ENCODE measurements around the gene HSD17B4. TPM values are rescaled to one million over a fixed set of nuclear protein-coding genes. Genes with fewer than 3 reads are reported as not detected.

Gene HSD17B4
- total and polyA plus RNA-seq, 2 of the 13 experiments (the other 11 are each of a cell fraction or from before 2014, with no cell fraction given) = 178 to 399 TPM

DNA sequence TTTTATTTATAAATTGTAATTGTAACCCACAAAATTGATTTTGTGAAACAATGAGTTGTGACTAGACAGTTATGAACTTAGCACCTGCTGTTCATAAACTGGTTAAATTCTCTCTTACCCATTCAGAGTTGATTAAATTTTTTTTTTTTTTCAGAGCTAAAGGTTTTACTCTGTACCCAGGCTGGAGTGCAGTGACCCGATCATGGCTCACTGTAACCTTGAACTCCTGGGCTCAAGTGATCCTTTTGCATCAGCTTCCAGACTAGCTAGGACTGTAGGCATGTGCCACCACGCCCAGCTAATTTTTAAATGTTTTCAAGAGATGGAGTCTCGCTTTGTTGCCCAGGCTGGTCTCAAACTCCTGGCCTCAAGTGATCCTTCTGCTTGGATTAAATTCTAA, 1.9 kb downstream of the HSD17B4 start (continued):
- TF ChIP-seq KDM5A (IDR thresholded peaks at IDR 0.05; ENCODE audit: borderline replicate concordance, low read length) (no peak), RFX5 (IDR thresholded peaks at IDR 0.05; ENCODE audit: low read depth, low read length) (no peak), NFE2 (CRISPR knock-in tag; IDR thresholded peaks at IDR 0.05) (no peak), CBFB (CRISPR knock-in tag; IDR thresholded peaks at IDR 0.05) (no peak), FOXP4 (CRISPR knock-in tag; IDR thresholded peaks at IDR 0.05) (no peak), EP300 (IDR thresholded peaks at IDR 0.05; ENCODE audit: low read depth in 2 of 2, low read length in 2 of 2) (0 out of 4 replicates have a peak, but pooled peaks of 1 of the 2 experiments have one; percentile 33), EP300 (CRISPR knock-in tag; IDR thresholded peaks at IDR 0.05; ENCODE audit: borderline replicate concordance) (no peak), ETV6 (CRISPR knock-in tag; conservative IDR thresholded peaks at IDR 0.05) (no peak), ARID2 (CRISPR knock-in tag; IDR thresholded peaks at IDR 0.05; ENCODE audit: borderline replicate concordance) (no peak), ZNF768 (CRISPR knock-in tag; IDR thresholded peaks at IDR 0.05) (no peak), ZBTB38 (CRISPR knock-in tag; IDR thresholded peaks at IDR 0.05) (no peak), ZNF362 (CRISPR knock-in tag; IDR thresholded peaks at IDR 0.05; ENCODE audit: borderline replicate concordance) (peak; percentile 26; the same call in 1 of the 2 replicates), ZBTB2 (CRISPR knock-in tag; IDR thresholded peaks at IDR 0.05; ENCODE audit: low read depth) (no peak), ZBTB1 (CRISPR knock-in tag; IDR thresholded peaks at IDR 0.05; ENCODE audit: borderline replicate concordance) (no peak), ZNF512B (CRISPR knock-in tag; IDR thresholded peaks at IDR 0.05; ENCODE audit: borderline replicate concordance) (no peak), MAFF (IDR thresholded peaks at IDR 0.05; ENCODE audit: low read depth, low read length) (no peak), ZBTB20 (CRISPR knock-in tag; IDR thresholded peaks at IDR 0.05; ENCODE audit: borderline replicate concordance, low read depth) (no peak)
- TF ChIP-seq, protein P1, sequence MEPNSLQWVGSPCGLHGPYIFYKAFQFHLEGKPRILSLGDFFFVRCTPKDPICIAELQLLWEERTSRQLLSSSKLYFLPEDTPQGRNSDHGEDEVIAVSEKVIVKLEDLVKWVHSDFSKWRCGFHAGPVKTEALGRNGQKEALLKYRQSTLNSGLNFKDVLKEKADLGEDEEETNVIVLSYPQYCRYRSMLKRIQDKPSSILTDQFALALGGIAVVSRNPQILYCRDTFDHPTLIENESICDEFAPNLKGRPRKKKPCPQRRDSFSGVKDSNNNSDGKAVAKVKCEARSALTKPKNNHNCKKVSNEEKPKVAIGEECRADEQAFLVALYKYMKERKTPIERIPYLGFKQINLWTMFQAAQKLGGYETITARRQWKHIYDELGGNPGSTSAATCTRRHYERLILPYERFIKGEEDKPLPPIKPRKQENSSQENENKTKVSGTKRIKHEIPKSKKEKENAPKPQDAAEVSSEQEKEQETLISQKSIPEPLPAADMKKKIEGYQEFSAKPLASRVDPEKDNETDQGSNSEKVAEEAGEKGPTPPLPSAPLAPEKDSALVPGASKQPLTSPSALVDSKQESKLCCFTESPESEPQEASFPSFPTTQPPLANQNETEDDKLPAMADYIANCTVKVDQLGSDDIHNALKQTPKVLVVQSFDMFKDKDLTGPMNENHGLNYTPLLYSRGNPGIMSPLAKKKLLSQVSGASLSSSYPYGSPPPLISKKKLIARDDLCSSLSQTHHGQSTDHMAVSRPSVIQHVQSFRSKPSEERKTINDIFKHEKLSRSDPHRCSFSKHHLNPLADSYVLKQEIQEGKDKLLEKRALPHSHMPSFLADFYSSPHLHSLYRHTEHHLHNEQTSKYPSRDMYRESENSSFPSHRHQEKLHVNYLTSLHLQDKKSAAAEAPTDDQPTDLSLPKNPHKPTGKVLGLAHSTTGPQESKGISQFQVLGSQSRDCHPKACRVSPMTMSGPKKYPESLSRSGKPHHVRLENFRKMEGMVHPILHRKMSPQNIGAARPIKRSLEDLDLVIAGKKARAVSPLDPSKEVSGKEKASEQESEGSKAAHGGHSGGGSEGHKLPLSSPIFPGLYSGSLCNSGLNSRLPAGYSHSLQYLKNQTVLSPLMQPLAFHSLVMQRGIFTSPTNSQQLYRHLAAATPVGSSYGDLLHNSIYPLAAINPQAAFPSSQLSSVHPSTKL (CRISPR knock-in tag; IDR thresholded peaks at IDR 0.05) = peak; percentile 61
